Measurements from ENCODE around the gene TMEM95.

The TMEM95 gene

GRCh38 chr17:7355053-7355452 is at the start of gene TMEM95:
TSS of gene TMEM95 (plus strand) at chr17:7355156. CDS start at chr17:7355205, 49 bp downstream.
- DNase-seq = peak; percentile 62

- DNase-seq = peak; percentile 100
These were observed 47.9 kb upstream of the TMEM95 start, which contains the start of gene EIF5A for GRCh38 chr17:7306911-7307685. TSS of gene EIF5A (plus strand) at chr17:7307628. CDS start at chr17:7309636, 2,008 bp downstream.

GRCh38 chr17:7307686-7308624 is 47.0 kb upstream of the TMEM95 start:
- no peak for DNase-seq

GRCh38 chr17:7308625-7309433 is 46.1 kb upstream of the TMEM95 start:
- DNase-seq = peak; percentile 83

- DNase-seq = no peak
These were observed 45.3 kb upstream of the TMEM95 start for GRCh38 chr17:7309628-7310027.

- DNase-seq = no peak
These were observed 43.7 kb upstream of the TMEM95 start for GRCh38 chr17:7311110-7311705.

GRCh38 chr17:7312432-7313087 is 42.4 kb upstream of the TMEM95 start:
- DNase-seq = no peak

- no peak for DNase-seq
These were observed 41.7 kb upstream of the TMEM95 start for GRCh38 chr17:7313088-7313889.

GRCh38 chr17:7313890-7314718 is 40.9 kb upstream of the TMEM95 start:
- DNase-seq = no peak

- peak; percentile 94 for DNase-seq
These were observed 40.0 kb upstream of the TMEM95 start, which contains the start of gene GPS2 for GRCh38 chr17:7314719-7315569. TSS of gene GPS2 (minus strand) at chr17:7315360. CDS start at chr17:7315052, 308 bp downstream.

- DNase-seq = no peak
These were observed 39.3 kb upstream of the TMEM95 start for GRCh38 chr17:7315570-7316235.

GRCh38 chr17:7317161-7317803 is 37.7 kb upstream of the TMEM95 start:
- no peak for DNase-seq

- no peak for DNase-seq
These were observed 36.7 kb upstream of the TMEM95 start for GRCh38 chr17:7318121-7318860.

GRCh38 chr17:7321466-7321865 is 33.5 kb upstream of the TMEM95 start:
- no peak for DNase-seq

- no peak for DNase-seq
These were observed 32.3 kb upstream of the TMEM95 start for GRCh38 chr17:7322520-7323194.

- DNase-seq = no peak
These were observed 31.1 kb upstream of the TMEM95 start for GRCh38 chr17:7323731-7324437.

All from right hindlimb (tissue), 1 donor.